ENCODE data around the gene SSH2. TPM values are rescaled to one million over a fixed set of nuclear protein-coding genes. Genes with fewer than 3 reads are reported as not detected.

Gene SSH2
- total RNA-seq, 1 donor from 2014 or later, result 10.6 TPM

DNA sequence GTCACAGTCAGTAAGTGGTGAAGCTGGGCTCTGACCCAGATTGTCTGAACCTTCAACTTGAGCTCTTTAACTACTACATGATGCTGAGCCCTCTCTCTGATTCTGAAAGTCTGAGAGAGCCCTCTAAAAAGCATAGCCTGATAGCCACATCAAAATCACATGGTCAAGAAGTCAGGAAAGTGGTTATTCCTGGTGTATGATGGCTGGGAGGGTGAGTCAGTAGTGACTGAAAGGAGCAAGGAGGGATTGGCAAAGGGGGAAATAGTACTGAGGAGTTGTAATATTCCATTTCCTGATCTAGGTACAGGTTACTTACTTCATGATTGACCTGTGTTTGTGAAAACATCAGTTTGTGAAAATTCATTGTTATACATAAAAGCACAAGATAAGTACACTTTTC, 89.1 kb downstream of the SSH2 start:
- no peak for DNase-seq (ENCODE audit: low spot score)

DNA sequence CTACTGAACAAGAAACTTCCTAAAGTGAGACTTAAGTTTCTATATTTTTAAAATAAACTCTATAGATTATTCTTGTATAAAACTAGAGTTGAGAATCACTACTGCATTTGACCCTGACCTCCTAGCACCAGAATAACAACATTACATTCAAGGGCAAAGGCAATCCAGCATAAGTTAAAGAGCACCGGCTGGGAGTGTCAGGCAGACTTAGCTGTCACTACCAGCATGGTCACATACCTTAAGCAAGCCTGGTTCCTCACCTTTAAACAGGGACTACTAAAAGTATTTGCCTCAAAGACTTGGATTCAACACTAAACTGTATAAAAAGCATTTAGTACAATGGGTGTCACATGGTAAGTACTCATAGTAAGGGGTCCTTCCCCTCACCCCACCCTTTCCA, 90.4 kb downstream of the SSH2 start:
- DNase-seq (ENCODE audit: low spot score), result no peak

DNA sequence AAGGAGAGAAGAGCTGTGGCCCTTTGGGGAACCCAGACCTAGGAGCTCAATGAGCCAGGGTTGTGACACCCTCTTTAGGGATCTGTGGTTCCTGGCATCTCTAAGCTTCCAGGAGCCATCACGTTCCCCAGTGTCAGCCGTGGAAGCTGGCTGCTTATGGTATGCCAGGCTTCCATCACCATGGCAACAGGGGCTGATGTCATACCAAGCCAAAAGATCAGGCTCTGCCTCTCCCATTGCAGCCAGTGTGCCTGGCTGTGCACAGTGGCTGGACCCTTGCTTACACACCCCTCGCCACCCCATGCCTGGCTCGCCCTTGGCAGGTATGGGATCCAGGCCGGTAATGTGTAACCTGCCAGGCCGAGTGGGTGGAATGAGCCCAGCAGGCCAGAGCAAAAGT, 91.1 kb downstream of the SSH2 start:
- DNase-seq (ENCODE audit: low spot score), result peak; percentile 5

DNA sequence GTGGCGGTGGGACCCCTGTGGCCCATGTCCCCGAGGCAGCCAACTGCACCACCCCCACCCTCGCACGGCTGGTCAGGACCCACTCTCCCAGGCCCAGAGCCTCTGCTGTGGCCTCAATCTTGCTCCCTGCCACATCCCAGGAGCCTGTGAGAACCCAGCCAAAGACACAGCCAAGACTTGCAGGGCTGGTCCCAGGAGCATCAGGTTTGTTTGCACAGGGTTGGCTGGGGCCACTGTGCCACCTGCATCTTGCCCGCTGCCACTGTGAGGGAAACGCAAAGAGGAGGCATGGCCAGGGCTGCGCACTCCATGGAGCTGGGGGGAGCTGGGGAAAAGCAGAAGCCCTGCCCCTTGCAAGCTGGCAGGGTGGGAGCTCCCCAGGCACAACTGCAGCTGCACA, 92.5 kb downstream of the SSH2 start:
- DNase-seq (ENCODE audit: low spot score), result no peak

DNA sequence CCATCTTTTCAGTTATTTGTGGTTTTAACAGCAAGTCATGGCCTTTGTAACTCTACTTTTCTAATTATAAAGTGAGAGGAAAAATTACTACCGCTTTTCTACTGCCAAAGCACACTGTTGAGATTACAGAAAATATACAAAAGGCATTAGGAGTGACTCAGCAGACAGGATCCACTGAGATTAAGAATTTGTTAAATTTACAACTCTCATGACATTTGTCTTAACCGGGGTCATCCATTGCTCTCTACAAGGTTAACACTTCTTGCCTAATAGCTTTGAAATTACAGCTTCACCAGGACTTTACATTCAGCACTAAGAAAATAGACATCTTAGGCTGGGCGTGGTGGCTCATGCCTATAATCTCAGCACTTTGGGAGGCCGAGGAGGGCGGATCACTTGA, 93.4 kb downstream of the SSH2 start:
- peak; percentile 39 for DNase-seq (ENCODE audit: low spot score)

DNA sequence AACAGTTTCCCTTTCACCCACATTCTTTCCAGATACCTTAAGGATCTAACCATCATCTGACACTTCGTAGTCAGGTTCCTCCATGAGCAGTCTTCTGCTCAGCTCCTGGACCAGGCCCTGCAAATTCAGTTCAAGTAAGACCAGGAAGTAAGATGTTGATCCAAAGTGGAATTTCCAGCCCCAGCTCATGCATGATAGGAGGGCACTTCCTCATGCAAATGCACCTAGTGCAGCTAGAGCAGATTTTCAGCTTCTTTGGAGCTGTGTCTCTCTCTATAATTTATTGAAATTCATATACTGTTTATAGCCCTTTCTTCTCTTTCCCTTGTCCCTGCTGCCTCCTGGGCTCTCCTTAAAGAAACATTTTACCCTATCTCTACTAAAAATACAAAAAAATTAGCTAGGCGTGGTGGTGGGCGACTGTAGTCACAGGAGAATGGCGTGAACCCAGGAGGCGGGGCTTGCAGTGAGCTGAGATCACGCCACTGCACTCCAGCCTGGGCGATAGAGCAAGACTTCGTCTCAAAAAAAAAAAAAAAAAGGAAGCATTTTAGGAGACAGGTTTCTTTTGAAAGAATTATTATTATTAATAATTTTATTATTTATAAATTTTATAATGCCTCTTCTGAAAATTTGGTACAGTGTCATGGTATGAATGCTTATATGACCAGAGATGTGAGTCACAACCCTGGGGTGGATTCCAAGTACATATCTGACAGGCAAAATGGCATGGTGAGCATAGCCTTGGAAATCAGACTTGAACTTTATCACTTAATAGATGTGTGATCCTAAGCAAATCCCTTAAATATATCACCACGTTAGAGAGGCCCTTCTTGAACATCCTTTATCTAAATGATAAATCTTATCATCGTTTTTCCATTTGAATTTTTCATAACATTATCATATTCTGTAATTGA, 94.3 kb downstream of the SSH2 start:
- peak; percentile 48 for DNase-seq (ENCODE audit: low spot score)

DNA sequence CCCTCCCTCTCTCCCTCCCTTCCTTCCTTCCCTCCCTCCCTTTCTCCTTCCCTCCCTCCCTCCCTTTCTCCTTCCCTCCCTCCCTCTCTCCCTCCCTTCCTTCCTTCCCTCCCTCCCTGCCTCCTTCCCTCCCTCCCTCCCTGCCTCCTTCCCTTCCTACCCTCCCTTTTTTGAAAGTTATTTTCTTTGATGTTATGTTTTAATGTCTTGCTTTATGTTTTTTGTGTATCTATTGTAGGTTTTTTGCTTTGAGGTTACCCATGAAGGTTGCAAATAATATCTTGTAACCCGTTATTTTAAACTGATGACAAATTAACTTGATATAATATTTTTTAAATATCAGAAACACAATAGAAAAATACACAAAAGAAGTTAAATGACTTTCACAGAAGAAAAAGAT, 96.2 kb downstream of the SSH2 start:
- no peak for DNase-seq (ENCODE audit: low spot score)

DNA sequence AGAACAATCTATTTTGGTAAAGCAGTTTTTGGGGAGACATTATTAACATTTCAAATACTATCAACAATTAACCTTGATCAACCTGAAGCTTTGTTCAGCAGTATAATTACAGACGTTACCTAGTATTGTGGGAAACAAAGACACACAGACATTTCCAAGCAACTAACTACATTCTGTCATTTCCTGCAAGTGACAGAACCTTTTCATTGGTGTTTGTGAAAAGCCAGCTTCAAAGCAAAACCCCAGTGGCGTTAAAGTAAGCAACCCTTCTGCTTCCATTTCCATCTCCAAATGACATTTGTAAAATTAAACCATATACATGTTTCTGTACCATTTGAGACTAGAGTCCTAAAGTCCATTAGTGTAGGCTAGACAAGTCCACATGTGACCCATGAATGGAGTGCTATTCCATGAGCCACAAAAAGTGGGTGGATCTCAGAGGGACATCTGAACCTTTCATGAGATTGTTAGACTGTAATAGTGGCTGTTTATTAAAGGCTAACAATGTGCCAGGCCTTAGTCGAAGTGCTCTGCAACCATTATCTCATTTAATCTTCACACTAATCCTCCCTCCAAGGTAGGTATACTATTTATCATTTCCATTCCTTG, 101.2 kb downstream of the SSH2 start:
- DNase-seq (ENCODE audit: low spot score), result no peak

DNA sequence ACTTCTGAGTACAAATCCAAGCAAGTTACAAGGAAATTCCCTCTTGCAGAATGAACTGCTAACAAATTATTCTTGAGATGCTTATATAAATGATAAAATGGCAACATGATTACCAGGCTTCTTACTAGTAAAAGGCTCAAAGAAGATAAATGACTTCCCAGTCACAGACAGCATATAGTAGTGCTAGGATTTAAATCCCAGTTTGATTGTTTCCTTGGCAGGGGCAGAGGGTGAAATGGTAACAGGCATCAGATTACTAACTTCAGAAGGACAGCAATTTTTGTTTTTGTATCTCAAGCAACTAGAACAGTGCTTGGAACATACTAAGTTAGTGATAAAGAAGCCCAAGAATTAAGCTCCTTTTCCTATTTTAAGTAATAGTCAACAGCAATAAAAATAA, 102.8 kb downstream of the SSH2 start:
- no peak for DNase-seq (ENCODE audit: low spot score)

DNA sequence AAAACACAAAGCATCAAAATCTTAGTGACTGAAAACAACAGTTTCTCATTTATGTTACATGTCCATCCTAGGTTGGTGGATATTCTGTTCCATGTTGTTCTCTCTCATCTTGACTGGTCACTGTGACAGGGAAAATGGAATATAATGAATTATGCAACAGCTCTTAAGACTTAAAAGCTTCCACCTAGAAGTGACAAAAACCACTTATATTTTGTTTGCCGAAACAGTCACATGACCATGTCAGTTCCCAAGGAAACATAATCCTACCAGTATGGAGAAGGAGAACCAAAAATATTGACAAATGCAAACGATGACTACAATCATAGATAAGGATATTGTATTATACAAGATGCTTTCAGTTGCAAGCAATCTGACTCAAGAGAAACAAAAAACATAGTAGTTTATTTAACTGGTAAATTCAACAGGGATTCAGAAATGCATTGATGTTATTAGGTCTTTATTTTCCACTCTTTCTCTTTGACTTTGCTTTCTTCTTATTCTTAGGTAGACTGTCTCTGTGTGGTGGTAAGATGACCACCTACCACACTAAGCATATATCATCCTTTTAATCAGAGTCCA, 103.8 kb downstream of the SSH2 start:
- DNase-seq (ENCODE audit: low spot score), result no peak

DNA sequence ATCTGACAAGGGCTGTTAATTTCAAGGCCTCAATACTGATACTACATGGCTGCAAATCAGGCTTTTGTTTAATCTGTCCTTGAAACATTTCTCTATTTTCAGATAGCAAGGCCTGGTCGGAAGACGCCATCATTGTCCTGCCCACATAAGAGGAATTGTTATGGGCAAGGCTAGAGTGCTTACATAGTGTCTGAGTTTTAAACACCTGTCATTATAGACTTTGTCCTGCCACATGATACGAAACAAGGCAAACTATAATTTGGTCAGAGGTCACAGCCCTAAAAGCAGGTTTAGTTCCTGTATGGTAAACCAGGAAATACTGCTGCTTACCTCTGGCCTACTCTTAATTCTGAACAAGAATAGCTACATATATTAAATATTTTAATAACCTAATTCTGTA, 104.4 kb downstream of the SSH2 start:
- DNase-seq (ENCODE audit: low spot score), result no peak

DNA sequence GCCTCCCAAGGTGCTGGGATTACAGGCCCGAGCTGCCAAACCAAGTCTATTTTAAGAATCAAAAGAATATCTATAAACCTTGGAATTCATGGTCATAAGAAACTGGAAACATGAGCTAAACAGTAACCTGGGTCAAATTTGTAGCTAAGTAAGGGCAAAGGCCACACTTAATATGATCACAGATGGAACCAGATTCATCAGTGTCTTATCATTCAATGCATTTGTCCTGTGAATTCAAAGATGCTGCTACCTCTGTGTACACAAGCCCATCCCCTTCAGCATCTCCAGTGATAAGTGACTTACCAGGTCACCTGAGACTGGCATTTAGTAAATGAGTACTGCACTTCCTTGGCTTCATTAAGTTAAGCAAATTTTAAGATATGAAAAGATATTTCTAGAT, 108.1 kb downstream of the SSH2 start:
- DNase-seq (ENCODE audit: low spot score), result no peak

DNA sequence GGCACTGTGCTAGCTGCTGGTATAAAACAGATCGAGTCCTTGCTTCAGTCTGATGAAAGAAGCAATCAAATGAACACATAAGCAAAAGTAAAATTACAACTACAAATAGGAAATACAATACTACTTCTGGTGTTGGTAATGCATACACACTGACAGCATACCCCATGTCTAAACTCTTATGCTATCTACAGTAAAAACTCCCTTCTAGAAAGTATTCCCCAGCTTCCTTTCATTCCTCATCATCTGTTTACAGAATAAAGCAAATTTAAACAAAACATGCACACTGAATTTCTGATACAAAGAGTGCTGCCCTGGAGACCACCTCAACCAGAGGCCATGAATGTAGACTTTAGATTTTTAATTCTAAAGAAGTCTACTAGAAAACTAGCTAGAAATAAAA, 109.6 kb downstream of the SSH2 start:
- no peak for DNase-seq (ENCODE audit: low spot score)

DNA sequence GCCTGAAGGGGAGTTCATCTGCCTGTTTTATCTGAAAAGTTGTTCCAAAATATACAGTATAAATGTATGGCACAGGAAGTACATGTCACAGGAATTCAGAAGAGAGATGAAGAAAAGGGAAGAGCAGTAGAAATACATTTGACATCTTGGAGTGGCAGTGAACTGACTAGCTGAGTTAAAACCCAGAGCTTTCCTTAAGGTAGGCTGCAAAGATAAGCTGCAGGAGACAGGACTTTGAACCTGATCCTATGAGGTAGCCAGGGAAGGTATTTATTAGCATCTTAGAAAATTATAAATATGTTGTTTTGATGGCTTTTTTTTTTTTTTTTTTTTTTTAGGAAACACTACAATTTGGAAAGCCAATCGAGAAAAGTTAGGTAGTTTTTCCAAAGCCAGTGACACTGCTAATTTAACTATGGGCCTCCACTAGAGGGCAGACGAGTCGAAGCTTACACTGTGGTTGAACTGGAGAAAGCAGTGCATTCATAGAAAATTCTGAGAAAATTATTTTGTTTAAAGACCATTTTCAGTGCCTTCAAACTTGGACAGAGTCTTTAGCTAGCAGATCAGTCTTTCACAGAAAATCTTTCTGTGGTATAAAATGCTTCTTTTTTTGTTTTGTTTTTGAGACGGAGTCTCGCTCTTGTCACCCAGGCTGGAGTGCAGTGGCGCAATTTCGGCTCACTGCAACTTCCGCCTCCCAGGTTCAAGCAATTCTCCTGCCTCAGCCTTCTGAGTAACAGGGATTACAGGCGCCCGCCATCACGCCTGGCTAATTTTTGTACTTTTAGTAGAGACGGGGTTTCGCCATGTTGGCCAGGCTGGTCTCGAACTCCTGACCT, 122.3 kb downstream of the SSH2 start:
- DNase-seq (ENCODE audit: low spot score), result peak; percentile 73

DNA sequence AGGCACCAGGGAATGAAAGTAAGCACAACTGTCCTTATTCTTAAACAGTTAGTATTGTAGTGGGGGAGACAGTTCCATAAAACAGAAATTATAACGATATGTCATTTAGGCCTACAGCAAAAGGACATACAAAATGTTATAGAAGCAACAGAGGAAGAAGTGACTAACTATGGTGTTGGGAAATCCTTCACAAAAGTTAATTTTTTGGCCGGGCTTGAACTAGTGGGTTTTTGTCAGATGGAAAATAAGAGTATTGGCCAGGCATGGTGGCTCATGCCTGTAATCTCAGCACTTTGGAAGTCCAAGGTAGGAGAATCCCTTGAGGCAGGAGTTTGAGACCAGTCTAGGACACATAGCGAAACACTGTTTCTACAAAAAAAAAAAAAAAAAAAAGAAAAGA, 127.8 kb downstream of the SSH2 start:
- no peak for DNase-seq (ENCODE audit: low spot score)

DNA sequence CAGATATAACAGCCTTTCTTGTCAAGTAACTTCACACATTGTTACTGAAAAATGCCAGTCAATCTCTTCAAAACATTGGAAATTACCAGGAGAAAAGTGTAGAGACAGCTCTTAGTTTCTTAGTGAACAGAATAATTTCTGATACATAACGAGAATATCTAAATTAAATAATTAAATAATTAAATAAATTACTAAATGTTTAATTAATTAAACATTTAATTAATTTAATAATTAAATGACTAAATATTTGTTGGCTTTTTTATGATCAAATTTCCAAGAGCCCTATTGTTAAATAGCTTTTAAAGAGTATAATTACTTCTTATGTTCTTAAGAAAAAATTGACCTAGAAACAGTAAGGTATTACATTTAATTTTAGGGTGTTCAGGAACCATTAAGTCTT, 129.6 kb downstream of the SSH2 start:
- no peak for DNase-seq (ENCODE audit: low spot score)

DNA sequence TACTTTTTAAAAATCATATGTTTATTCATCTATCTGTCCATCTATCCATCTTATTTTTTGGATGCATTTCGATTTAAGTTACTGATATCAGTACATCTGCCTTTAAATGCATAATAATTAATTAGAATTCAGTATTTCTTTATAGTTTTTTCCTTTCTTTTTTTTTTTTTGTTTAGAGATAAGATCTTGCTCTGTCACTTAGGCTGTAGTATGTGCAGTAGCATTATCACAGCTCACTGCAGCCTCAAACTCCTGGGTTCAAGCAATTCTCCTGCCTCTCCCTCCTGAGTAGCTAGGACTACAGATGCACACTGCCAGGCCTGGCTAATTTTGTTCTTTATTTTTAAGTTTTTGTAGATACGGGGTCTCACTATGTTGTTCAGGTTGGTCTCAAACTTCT, 133.4 kb downstream of the SSH2 start:
- no peak for DNase-seq (ENCODE audit: low spot score)

DNA sequence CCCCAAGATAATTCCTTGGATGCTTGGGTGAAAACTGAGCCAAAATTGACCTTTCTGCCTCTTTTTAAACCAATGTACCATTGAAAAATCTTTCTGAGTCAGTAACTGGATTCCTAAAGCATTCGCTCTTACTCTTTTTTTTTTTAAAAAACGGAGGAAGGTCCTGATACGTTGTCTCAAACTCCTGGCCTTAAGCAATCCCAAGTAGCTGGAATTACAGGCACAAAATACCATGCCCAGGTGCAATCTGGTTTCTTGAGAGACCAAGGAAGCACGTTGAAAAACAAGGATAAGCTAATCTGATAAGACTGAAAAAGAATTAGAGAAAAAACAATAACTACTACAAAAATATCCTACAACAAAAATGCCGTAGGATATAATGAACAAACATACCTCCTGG, 136.5 kb downstream of the SSH2 start:
- DNase-seq (ENCODE audit: low spot score), result no peak

DNA sequence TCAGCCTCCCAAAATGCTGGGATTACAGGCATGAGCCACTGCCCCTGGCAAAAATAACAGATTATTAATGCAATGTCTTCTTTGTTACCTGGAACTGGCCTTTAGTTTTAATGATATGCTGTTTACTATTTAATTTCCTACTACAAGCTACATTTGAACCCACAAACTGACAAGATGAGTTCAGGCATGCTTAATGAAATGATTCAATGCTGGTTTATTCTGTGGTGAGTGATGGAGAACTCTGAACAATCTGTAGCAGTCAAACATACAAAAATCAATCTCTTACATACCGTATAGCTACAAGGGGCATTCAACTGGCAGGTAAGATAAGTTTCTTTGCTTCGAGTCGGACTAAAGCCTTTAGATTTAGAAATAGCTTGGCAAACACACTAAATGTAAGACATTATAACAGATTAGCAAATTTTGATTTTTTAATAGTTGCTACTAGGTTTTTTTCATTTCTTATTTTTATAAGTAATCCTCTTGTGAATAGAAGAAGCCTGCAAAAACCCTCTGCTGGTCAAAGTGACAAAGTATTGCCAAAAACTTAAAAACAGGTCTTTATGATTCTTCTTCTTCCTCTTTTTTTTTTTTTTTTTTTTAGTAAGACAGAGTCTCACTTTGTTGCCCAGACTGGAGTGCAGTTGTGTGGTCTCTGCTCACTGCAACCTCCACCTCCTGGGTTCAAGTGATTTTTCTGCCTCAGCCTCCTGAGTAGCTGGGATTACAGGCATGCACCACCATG, 138.5 kb downstream of the SSH2 start:
- DNase-seq (ENCODE audit: low spot score), result no peak

DNA sequence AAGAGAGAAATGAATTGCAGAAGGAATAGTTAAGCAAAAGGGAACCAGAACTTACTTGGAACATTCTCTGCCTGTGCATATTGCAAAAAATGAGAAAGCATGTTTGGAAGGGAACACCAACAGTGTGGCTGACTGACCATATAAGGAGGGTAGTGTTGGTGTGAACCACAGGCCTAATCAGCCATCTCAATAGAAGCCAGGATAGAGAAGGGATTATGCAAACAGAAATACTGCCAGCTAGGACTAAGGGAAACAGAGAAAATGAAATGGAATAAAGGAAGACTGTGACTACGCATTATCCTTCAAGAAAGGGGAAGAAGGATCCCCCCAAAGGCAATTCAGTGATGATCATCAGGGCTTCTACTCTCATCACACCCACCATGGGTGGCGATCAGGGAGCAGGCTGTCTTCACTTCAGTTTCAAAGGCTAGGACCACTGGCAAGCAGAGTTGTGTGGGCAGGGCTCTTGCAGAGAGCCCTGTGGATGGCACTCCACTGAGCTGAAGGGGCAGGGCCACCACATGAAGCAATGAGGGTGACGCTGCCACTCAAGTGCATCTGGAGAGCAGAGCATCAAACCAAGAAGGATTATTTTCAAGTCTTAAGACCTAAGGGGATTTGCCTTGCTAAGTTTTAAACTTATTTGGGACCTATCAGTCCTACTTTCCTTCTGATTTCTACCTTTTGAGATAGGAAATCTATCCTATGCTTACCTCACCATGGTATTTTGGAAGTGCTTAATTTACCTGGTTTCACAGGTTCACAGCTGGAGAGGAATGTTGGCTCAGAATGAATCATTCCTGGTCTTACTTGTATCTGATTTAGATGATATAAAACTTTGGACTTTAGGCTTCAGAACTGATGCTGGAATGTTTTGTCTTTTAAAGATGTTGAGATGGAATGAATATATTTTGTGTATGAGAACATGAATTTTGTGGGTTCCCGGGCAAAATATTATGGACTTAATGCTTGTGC, 140.5 kb downstream of the SSH2 start:
- no peak for DNase-seq (ENCODE audit: low spot score)
